Esophagus squamous epithelium (tissue), 5 donors: ENCODE results near the gene CCDC7. TPM values are rescaled to one million over a fixed set of nuclear protein-coding genes. Genes with fewer than 3 reads are reported as not detected.

Source experiments
- DNase-seq: peaks from one replicate; lab custom pipeline; 2025; lab: John Stamatoyannopoulos, UW
- H3K27ac ChIP-seq, 4 donors: fragments of 200-600 bp; sonication (generic); one replicate each; pipeline ENCODE4 v1.5.1; 2016 to 2019; ENCODE audit warnings: mild to moderate bottlenecking in 1 of 4
- H3K27me3 ChIP-seq, 4 donors: fragments of 200-600 bp; sonication (generic); 1 replicate in 3 of 4; 2 replicates in 1 of 4; pipeline versions ENCODE4 v1.5.1 to v1.6.0; 2017 to 2021; ENCODE audit warnings: antibody characterized with exemption in 1 of 4
- H3K36me3 ChIP-seq, 3 donors: fragments of 200-600 bp; sonication (generic); one replicate each; pipeline ENCODE4 v1.5.1; 2016 to 2019
- H3K4me1 ChIP-seq, 3 donors: fragments of 200-600 bp; sonication (generic); one replicate each; pipeline ENCODE4 v1.5.1; 2017 to 2019
- H3K4me3 ChIP-seq, 4 donors: fragments of 200-600 bp; sonication (generic); 1 replicate in 3 of 4; 2 replicates in 1 of 4; pipeline ENCODE4 v1.5.1; 2016 to 2019; ENCODE audit warnings: mild to moderate bottlenecking in 2 of 4, moderate library complexity in 1 of 4
- H3K9me3 ChIP-seq, 3 donors: fragments of 200-600 bp; sonication (generic); one replicate each; pipeline ENCODE4 v1.5.1; 2016 to 2019
- CTCF ChIP-seq, 6 experiments: fragments of 450-650 bp in 4 of 6; fragments of 200-600 bp in 2 of 6; sonication (generic) in 2 of 6; IDR thresholded peaks; one replicate each; pipeline ENCODE4 v1.5.1; 2016 to 2019; ENCODE audit warnings: antibody characterized with exemption in 6 of 6, mild to moderate bottlenecking in 4 of 6, moderate library complexity in 4 of 6
- POLR2A ChIP-seq, 4 donors: fragments of 450-650 bp; IDR thresholded peaks; one replicate each; pipeline ENCODE4 v1.6.1; 2017; ENCODE audit warnings: antibody characterized with exemption in 4 of 4, mild to moderate bottlenecking in 4 of 4, moderate library complexity in 3 of 4
- WGBS, 2 donors: methylation state at CpG; one replicate each; pipeline ENCODE4 v1.1.5; 2018; 5-methylcytosine and 5-hydroxymethylcytosine counted together
- intact Hi-C: fragments of 100-400 bp; cut with DNase I; formaldehyde crosslinking; loops from one replicate; pipeline ENCODE4 v1.15.0; 2022
- total RNA-seq, 4 donors: library from RNA; depleted of rRNA; stranded (reverse); fragments of >200 nt; gene quantifications; one replicate each; pipeline ENCODE4 v1.1.0, GENCODE V29; 2016
- donor health status: DM: yes; HTN: yes; CAD: no.

CCDC7 gene
- total RNA-seq, 4 donors from 2014 or later: 1.9 to 31.3 (median 9.1) TPM

GRCh38 chr10:32877915-32878314, 432.0 kb downstream of the CCDC7 start:
- Histone ChIP-seq H3K9me3 (no peaks in the 10 kb centered on the region), H3K27ac (no peak overlapping the region), H3K36me3 (no peaks in the 10 kb centered on the region), H3K4me1 (no peaks in the 10 kb centered on the region), H3K4me3 (no peak overlapping the region), H3K27me3 (no peaks in the 10 kb centered on the region)
- TF ChIP-seq POLR2A (IDR thresholded peaks at IDR 0.05): no peak
- TF ChIP-seq CTCF (IDR thresholded peaks at IDR 0.05): no peak
- DNase-seq: no peak
- intact Hi-C loops: no loop called here

- Histone ChIP-seq H3K27me3 (no peaks in the 10 kb centered on the region), H3K9me3 (no peaks in the 10 kb centered on the region), H3K4me1 (no peaks in the 10 kb centered on the region), H3K4me3 (no peak overlapping the region), H3K27ac (no peak overlapping the region), H3K36me3 (no peaks in the 10 kb centered on the region)
- DNase-seq: no peak
- intact Hi-C loops: no loop called here
- TF ChIP-seq CTCF (IDR thresholded peaks at IDR 0.05) (no peak), POLR2A (IDR thresholded peaks at IDR 0.05) (no peak)
Observed at GRCh38 chr10:32878646-32879045, 432.7 kb downstream of the CCDC7 start.

- 71 to 81% methylated on average over 6 of the region's 6 CpGs for WGBS, 2 donors
- no peaks in the 10 kb centered on the region for H3K36me3 ChIP-seq
- no peak overlapping the region for H3K27ac ChIP-seq
- TF ChIP-seq CTCF (IDR thresholded peaks at IDR 0.05) (no peak), POLR2A (IDR thresholded peaks at IDR 0.05) (no peak)
- H3K27me3 ChIP-seq: no peaks in the 10 kb centered on the region
- H3K4me3 ChIP-seq: no peak overlapping the region
- intact Hi-C loops: no loop called here
- H3K4me1 ChIP-seq: no peaks in the 10 kb centered on the region
- DNase-seq: no peak
- no peaks in the 10 kb centered on the region for H3K9me3 ChIP-seq
Observed at GRCh38 chr10:32882076-32882475, 436.1 kb downstream of the CCDC7 start.

- intact Hi-C loops: no loop called here
- WGBS, 2 donors: 82% methylated on average over 5 of the region's 7 CpGs
- no peak for DNase-seq
Observed at GRCh38 chr10:32887481-32887880, 441.5 kb downstream of the CCDC7 start.

More at GRCh38 chr10:32887481-32887880, 441.5 kb downstream of the CCDC7 start:
- Histone ChIP-seq H3K27ac (no peak overlapping the region), H3K4me1 (peaks cover 0 to 6% (median 2%) of the 10 kb centered on the region in 3 donors), H3K27me3 (no peaks in the 10 kb centered on the region), H3K9me3 (no peaks in the 10 kb centered on the region), H3K36me3 (no peaks in the 10 kb centered on the region), H3K4me3 (no peak overlapping the region)
- TF ChIP-seq POLR2A (IDR thresholded peaks at IDR 0.05) (no peak), CTCF (IDR thresholded peaks at IDR 0.05) (no peak)
